Measurements from ENCODE around the gene MICA. TPM values are rescaled to one million over a fixed set of nuclear protein-coding genes. Genes with fewer than 3 reads are reported as not detected.
A peak's percentile ranks its signal among the peaks of the same experiment; 100 is the strongest.
"Not testable (repeated sequence)": the region's sequence is repeated elsewhere in the genome, so short reads cannot be mapped to it uniquely, and the experiment has no call there.

The MICA gene
- polyA plus RNA-seq, 3 donors = 7.0 to 11.8 (median 11.4) TPM

- not testable (repeated sequence) for DNase-seq
Measured at GRCh38 chr6:31446999-31447789, 43.8 kb downstream of the MICA start.

DNA sequence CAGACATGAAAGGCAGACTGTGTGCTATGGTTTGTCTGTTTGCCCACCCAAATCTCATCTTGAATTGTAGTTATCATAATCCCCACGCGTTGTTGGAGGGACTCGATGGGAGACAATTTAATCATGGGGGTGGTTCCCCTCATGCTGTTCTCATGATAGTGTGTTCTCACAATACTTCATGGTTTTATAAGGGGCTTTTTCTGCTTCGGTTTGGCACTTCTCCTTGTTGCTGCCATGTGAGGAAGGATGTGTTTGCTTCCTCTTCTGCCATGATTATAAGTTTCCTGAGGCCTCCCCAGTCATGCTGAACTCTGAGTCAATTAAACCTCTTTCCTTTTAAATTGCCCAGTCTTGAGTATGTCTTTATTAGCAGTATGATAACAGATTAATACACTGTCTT lies 47.4 kb downstream of the MICA start:
- no peak for DNase-seq

- DNase-seq = no peak
Measured at GRCh38 chr6:31452859-31453258, 49.5 kb downstream of the MICA start.

DNA sequence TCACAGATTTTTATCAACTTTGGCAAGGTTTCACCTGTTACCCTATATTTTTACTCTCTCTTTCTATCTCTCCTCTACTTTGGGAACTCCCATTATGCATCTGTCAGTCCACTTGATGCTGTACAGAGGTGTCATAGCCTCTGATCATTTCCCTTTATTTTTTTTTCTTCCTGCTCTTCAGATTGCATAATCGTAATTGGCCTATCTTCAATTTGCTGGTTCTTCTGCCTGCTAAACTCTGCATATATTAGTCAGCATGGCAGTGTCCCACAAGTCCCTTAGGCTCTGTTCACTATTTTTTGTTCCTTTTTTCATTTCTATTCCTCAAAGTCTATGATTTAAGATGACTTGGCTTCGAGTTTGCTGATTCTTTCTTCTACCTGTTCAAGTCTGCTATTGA lies 49.9 kb downstream of the MICA start:
- DNase-seq = no peak

- DNase-seq = not testable (repeated sequence)
Measured at GRCh38 chr6:31459864-31460263, 56.5 kb downstream of the MICA start.

GRCh38 chr6:31460361-31461025 lies 57.1 kb downstream of the MICA start:
- DNase-seq = no peak

DNA sequence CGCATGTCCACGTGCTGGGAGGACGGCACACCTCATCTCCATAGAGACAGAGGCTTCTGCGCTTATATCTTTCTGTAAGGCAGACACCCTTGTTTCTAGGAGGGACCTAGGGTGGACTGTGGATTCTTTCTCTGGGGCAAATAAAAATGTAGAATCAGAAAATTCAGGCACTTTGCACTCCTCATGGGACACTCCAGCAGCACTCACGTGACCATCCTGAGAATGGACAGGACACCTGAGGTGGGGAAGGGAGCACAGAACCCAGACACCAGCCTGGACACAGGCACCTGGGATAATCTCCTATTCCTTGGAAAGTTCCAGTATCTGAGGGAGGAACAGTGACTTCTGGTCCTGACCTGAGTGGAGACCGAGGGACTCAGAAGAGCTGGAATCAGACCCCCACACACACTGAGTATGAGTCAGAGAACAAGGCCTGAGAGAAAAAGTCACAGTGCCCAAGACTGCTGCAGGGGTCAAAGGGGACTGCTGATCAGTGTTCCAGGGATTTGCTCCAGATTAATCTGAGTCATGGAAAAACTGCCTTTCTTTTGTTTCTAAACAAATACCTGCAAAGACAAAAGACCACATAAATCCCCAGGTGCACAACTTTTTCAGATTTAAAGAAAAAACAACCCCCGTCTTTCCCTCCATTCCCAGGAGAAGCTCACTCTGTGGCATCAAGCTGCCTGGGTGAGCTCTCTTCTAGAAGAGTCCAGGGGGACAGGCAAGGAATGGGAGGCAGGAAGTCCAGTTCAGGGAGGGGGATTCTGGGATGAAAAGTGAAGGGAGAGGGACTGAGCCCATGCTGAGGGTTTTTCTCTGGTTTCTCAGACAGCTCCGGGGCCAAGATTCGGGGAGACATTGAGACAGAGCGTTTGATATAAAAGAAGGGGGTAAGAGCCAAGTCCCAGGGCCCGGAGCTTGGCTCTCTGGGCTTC lies 58.9 kb downstream of the MICA start:
- DNase-seq = no peak

GRCh38 chr6:31462964-31463870 lies 59.8 kb downstream of the MICA start:
- peak; percentile 84 for DNase-seq

- no peak for DNase-seq
Measured at GRCh38 chr6:31464252-31465184, 61.1 kb downstream of the MICA start.

Other genes starting within 250 kb of the MICA start
- gene CCHCR1, start 245.8 kb upstream of the MICA start, polyA plus RNA-seq (ENCODE audit: insufficient read length in 3 of 3) = 10 to 100 TPM; 35.4 to 48.5 (median 41.7) TPM
- gene TCF19, start 245.0 kb upstream of the MICA start, polyA plus RNA-seq (ENCODE audit: insufficient read length in 3 of 3) = 10 to 100 TPM; 16.3 to 21.4 (median 17.3) TPM
- gene POU5F1, start 232.9 kb upstream of the MICA start, polyA plus RNA-seq (ENCODE audit: insufficient read length in 3 of 3) = 1 to 10 TPM; 1.9 to 9.2 (median 7.2) TPM
- 100 to 1,000 TPM in 2 of 3 donors, 10 to 100 TPM in 1; 75.0 to 156 (median 150) TPM for gene HLA-C, start 131.5 kb upstream of the MICA start, polyA plus RNA-seq (ENCODE audit: insufficient read length in 3 of 3)
- 100 to 1,000 TPM; 104 to 117 (median 116) TPM for gene HLA-B, start 46.4 kb upstream of the MICA start, polyA plus RNA-seq (ENCODE audit: insufficient read length in 3 of 3)
- gene MICB, start 94.5 kb downstream of the MICA start, polyA plus RNA-seq (ENCODE audit: insufficient read length in 3 of 3) = 1 to 10 TPM; 1.4 to 1.9 (median 1.4) TPM
- gene MCCD1, start 125.4 kb downstream of the MICA start, polyA plus RNA-seq (ENCODE audit: insufficient read length in 3 of 3) = 10 to 100 TPM; 19.5 to 24.1 (median 21.9) TPM
- gene DDX39B, start 138.4 kb downstream of the MICA start, polyA plus RNA-seq (ENCODE audit: insufficient read length in 3 of 3) = 100 to 1,000 TPM; 563 to 680 (median 632) TPM
- gene ATP6V1G2, start 143.0 kb downstream of the MICA start, polyA plus RNA-seq (ENCODE audit: insufficient read length in 3 of 3) = 10 to 100 TPM in 1 of 3 donors, 1 to 10 TPM in 2; 6.5 to 11.3 (median 7.5) TPM
- gene NFKBIL1, start 144.0 kb downstream of the MICA start, polyA plus RNA-seq (ENCODE audit: insufficient read length in 3 of 3) = 10 to 100 TPM; 22.1 to 30.3 (median 26.5) TPM
- gene LTA, start 168.7 kb downstream of the MICA start, polyA plus RNA-seq (ENCODE audit: insufficient read length in 3 of 3) = under 1 TPM; 0.27 to 0.42 (median 0.30) TPM
- under 1 TPM in 1 of 3 donors, not detected in 2; 0.19 TPM for gene TNF, start 172.0 kb downstream of the MICA start, polyA plus RNA-seq (ENCODE audit: insufficient read length in 3 of 3)
- 1 to 10 TPM; 1.8 to 2.7 (median 2.0) TPM for gene LTB, start 178.8 kb downstream of the MICA start, polyA plus RNA-seq (ENCODE audit: insufficient read length in 3 of 3)
- gene LST1, start 182.7 kb downstream of the MICA start, polyA plus RNA-seq (ENCODE audit: insufficient read length in 3 of 3) = 1 to 10 TPM; 5.0 to 6.7 (median 5.1) TPM
- under 1 TPM in 1 of 3 donors, not detected in 2; 0.43 TPM for gene NCR3, start 189.4 kb downstream of the MICA start, polyA plus RNA-seq (ENCODE audit: insufficient read length in 3 of 3)
- gene AIF1, start 211.6 kb downstream of the MICA start, polyA plus RNA-seq (ENCODE audit: insufficient read length in 3 of 3) = 10 to 100 TPM; 66.1 to 77.7 (median 74.7) TPM
- gene PRRC2A, start 217.1 kb downstream of the MICA start, polyA plus RNA-seq (ENCODE audit: insufficient read length in 3 of 3) = 100 to 1,000 TPM; 209 to 221 (median 210) TPM
- gene BAG6, start 249.1 kb downstream of the MICA start, polyA plus RNA-seq (ENCODE audit: insufficient read length in 3 of 3) = 100 to 1,000 TPM; 245 to 281 (median 259) TPM